MM.1S (cell line): ENCODE data around the gene TET3.

ENCODE experiments used
- DNase-seq: peaks from one replicate; pipeline ENCODE4 v3.0.0-alpha.2; 2015
- H2AFZ ChIP-seq: fragments of 300-600 bp; sonication (generic); 2 replicates; pipeline ENCODE4 v1.6.0; 2016; ENCODE audit warnings: antibody characterized with exemption, low read length
- H3F3A ChIP-seq: fragments of 300-600 bp; sonication (generic); 2 replicates; pipeline ENCODE4 v1.6.1; 2016; ENCODE audit warnings: mild to moderate bottlenecking, antibody characterized with exemption, low read length, moderate library complexity, mixed read lengths; ENCODE audit not compliant: insufficient read depth
- H3K27ac ChIP-seq: fragments of 300-600 bp; sonication (generic); 2 replicates; pipeline ENCODE4 v1.5.1; 2016; ENCODE audit warnings: mild to moderate bottlenecking, low read length
- H3K27me3 ChIP-seq: fragments of 300-600 bp; sonication (generic); replicated peaks from 2 replicates; pipeline ENCODE4 v1.6.0; 2016; ENCODE audit warnings: low read length; ENCODE audit not compliant: insufficient read depth
- H3K36me3 ChIP-seq: fragments of 300-600 bp; sonication (generic); replicated peaks from 2 replicates; pipeline ENCODE4 v1.6.1; 2016; ENCODE audit warnings: mild to moderate bottlenecking, low read length, mixed read lengths; ENCODE audit not compliant: insufficient read depth
- H3K4me1 ChIP-seq: fragments of 300-600 bp; sonication (generic); 2 replicates; pipeline ENCODE4 v1.6.1; 2016; ENCODE audit warnings: low read length, mixed read lengths
- H3K4me2 ChIP-seq: fragments of 300-600 bp; sonication (generic); 2 replicates; pipeline ENCODE4 v1.6.0; 2016; ENCODE audit warnings: low read depth, low read length
- H3K4me3 ChIP-seq: fragments of 300-600 bp; sonication (generic); 2 replicates; pipeline ENCODE4 v1.5.1; 2016; ENCODE audit warnings: low read length, mixed read lengths
- H3K79me2 ChIP-seq: fragments of 300-600 bp; sonication (generic); 2 replicates; pipeline ENCODE4 v1.6.1; 2016; ENCODE audit warnings: mixed run types, low read length, mixed read lengths
- H3K9ac ChIP-seq: fragments of 300-600 bp; sonication (generic); 2 replicates; pipeline ENCODE4 v1.6.1; 2016; ENCODE audit warnings: low read length, mixed read lengths
- H3K9me2 ChIP-seq: fragments of 300-600 bp; sonication (generic); replicated peaks from 2 replicates; pipeline ENCODE4 v1.6.1; 2016; ENCODE audit warnings: mild to moderate bottlenecking, low read length, mixed read lengths; ENCODE audit not compliant: insufficient read depth
- H3K9me3 ChIP-seq: fragments of 300-600 bp; sonication (generic); replicated peaks from 2 replicates; pipeline ENCODE4 v1.6.1; 2016; ENCODE audit warnings: mild to moderate bottlenecking, low read length, mixed read lengths; ENCODE audit not compliant: insufficient read depth
- H4K20me1 ChIP-seq: fragments of 300-600 bp; sonication (generic); 2 replicates; pipeline ENCODE4 v1.6.1; 2016; ENCODE audit warnings: mild to moderate bottlenecking, low read length, moderate library complexity, mixed read lengths; ENCODE audit not compliant: insufficient read depth
- EZH2 ChIP-seq: fragments of 300-600 bp; sonication (generic); optimal IDR thresholded peaks from 2 replicates; pipeline ENCODE3; 2017; ENCODE audit warnings: low read depth, mild to moderate bottlenecking, antibody characterized with exemption, low read length, mixed read lengths
- EZH2phosphoT487 ChIP-seq: fragments of 300-600 bp; sonication (generic); IDR thresholded peaks from 2 replicates; pipeline ENCODE4 v1.6.1; 2018; ENCODE audit warnings: antibody characterized with exemption, low read length
- TF ChIP-seq, protein P1 (sequence below): fragments of 300-600 bp; sonication (generic); IDR thresholded peaks from 2 replicates; pipeline ENCODE4 v1.5.1; 2016; ENCODE audit warnings: antibody characterized with exemption, low read length, mixed read lengths

The TET3 gene

DNA sequence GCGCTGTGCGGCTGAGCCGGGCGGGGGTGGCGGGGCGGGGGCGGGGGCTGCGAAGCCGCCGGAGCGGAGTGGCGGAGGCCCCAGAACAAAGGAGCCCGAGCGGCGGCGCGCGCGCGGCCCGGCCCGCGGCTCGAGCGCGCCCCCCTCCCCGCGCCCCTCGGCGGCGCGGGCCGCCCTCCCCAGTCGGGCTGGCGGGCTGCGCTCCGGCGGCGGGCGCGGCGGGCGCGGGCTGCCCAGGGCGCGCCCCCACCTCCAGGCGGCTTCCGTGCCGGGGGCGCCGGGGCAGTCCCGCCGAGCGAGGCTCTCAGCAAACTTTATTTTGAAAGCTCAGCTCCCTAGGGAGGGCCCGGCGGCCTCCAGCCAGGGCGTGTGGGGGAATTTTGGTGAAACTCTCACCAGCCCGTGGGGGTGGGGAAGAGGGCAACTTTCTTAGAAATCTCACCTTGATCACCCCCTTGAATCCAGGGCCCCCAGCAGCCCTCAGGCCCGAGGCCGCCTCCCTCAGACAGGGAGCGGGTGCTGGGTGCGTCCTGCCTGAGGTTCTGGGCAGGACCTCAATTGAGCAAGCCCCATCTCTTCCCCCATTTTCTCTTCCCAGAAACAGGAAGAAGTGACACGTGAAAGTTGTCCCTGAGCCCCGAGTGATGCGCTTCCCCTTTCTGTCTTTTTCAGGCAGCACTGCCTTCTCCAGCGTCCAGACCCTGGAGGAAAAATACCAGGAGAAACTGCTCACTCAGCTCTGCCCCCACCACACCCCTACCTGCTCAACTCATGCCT, 786 bp downstream of the TET3 start:
- Histone ChIP-seq H3K27ac (no peak overlapping the region), H3K4me1 (peaks cover 22% of the 10 kb centered on the region), H2AFZ (peak overlapping the region; percentile 40), H3K9me3 (no peaks in the 10 kb centered on the region), H3K9me2 (no peaks in the 10 kb centered on the region), H3K4me3 (peak overlapping the region; percentile 75), H3K79me2 (peaks cover 50% of the 10 kb centered on the region), H3F3A (peaks cover 16% of the 10 kb centered on the region), H3K36me3 (no peaks in the 10 kb centered on the region), H3K4me2 (peak overlapping the region; percentile 71), H4K20me1 (no peaks in the 10 kb centered on the region), H3K9ac (peak overlapping the region; percentile 71), H3K27me3 (0 out of 2 replicates have a peak, but pooled peaks cover 14% of the 10 kb centered on the region)
- DNase-seq: peak; percentile 48
- TF ChIP-seq, protein P1, sequence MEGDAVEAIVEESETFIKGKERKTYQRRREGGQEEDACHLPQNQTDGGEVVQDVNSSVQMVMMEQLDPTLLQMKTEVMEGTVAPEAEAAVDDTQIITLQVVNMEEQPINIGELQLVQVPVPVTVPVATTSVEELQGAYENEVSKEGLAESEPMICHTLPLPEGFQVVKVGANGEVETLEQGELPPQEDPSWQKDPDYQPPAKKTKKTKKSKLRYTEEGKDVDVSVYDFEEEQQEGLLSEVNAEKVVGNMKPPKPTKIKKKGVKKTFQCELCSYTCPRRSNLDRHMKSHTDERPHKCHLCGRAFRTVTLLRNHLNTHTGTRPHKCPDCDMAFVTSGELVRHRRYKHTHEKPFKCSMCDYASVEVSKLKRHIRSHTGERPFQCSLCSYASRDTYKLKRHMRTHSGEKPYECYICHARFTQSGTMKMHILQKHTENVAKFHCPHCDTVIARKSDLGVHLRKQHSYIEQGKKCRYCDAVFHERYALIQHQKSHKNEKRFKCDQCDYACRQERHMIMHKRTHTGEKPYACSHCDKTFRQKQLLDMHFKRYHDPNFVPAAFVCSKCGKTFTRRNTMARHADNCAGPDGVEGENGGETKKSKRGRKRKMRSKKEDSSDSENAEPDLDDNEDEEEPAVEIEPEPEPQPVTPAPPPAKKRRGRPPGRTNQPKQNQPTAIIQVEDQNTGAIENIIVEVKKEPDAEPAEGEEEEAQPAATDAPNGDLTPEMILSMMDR: no peak
- TF ChIP-seq EZH2 (no peak), EZH2phosphoT487 (no peak)

DNA sequence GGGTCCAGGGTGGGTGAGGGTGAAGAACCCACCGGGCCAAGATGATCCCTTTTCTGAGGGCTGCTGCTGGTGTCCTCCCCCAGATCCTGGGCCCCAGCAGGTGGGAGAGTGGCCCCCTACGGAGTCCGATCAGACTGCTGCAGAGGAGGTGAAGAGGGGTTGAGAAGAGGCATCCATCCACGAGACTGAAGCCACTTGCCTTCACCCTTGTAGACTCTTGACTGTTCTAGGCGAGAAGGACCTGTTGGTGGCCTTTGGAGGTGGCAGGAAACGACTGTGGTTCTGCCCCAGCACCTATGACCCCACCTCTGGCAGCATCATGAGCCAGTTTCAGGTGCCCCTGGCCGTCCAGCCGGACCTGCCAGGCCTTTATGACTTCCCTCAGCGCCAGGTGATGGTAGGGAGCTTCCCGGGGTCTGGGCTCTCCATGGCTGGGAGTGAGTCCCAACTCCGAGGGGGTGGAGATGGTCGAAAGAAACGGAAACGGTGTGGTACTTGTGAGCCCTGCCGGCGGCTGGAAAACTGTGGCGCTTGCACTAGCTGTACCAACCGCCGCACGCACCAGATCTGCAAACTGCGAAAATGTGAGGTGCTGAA, 1.5 kb downstream of the TET3 start:
- Histone ChIP-seq H3F3A (peaks cover 16% of the 10 kb centered on the region), H2AFZ (peak overlapping the region; percentile 40), H3K27ac (no peak overlapping the region), H3K4me1 (peaks cover 22% of the 10 kb centered on the region), H3K9ac (peak overlapping the region; percentile 71; the same call in 1 of the 2 replicates), H3K27me3 (0 out of 2 replicates have a peak, but pooled peaks cover 8% of the 10 kb centered on the region), H3K9me2 (no peaks in the 10 kb centered on the region), H3K79me2 (peaks cover 56% of the 10 kb centered on the region), H3K4me3 (peak overlapping the region; percentile 75), H3K9me3 (no peaks in the 10 kb centered on the region), H3K4me2 (peak overlapping the region; percentile 71), H4K20me1 (no peaks in the 10 kb centered on the region), H3K36me3 (no peaks in the 10 kb centered on the region)
- DNase-seq: no peak
- TF ChIP-seq, protein P1: no peak
- TF ChIP-seq EZH2 (no peak), EZH2phosphoT487 (no peak)

DNA sequence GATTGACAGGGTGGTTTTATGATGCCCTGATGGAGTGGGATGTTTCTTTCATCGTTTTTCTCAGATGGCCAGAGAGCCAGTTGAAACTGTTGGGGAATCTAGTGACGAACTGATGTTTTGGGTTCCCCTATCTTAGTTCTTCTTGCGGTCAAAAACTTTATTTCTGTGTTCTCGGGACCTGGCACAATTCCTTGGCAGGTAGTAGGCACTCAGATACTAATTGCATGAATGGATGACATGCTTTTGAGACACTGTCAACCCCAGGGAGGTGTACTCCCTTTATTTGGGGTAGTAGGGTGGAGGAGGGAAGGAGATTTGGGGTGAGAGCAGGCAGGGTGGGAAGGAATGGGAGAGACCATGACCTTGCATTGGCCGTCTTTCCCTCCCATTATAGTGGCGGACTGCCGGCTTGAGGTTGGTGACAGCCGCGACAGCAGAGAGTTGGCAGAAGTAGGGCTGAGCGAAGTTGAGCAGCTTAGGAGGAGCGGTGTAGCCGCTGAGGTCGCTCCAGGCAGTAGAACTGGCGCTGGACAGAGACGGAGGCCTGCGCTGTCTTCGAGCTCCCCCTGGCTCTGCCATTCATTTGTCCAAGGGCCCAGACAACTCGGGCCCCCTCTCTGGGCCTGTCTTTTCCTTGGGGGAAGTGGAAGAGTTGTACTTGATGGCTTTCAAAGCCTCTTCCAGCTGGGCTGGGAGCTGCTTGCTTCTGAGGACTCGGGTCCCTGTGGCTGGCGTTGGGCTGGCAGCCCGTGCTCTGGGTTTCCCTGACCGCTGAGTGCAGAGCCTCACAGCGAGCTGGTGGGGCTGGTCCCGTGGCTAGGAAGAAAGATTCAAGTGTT, 2.6 kb downstream of the TET3 start:
- Histone ChIP-seq H3K4me1 (peaks cover 22% of the 10 kb centered on the region), H3K4me3 (no peak overlapping the region)

More for the DNA sequence above, 2.6 kb downstream of the TET3 start:
- Histone ChIP-seq H3K9me2 (no peaks in the 10 kb centered on the region), H3K36me3 (no peaks in the 10 kb centered on the region), H3K9ac (no peak overlapping the region), H4K20me1 (no peaks in the 10 kb centered on the region), H3K27me3 (no peaks in the 10 kb centered on the region), H3K9me3 (no peaks in the 10 kb centered on the region), H3F3A (peaks cover 16% of the 10 kb centered on the region), H2AFZ (no peak overlapping the region), H3K79me2 (peaks cover 66% of the 10 kb centered on the region), H3K27ac (no peak overlapping the region), H3K4me2 (peak overlapping the region; percentile 71)
- no peak for DNase-seq
- TF ChIP-seq EZH2phosphoT487 (no peak), EZH2 (no peak)
- TF ChIP-seq, protein P1: no peak
